Measurements from ENCODE around the gene STRIP2.

DNA sequence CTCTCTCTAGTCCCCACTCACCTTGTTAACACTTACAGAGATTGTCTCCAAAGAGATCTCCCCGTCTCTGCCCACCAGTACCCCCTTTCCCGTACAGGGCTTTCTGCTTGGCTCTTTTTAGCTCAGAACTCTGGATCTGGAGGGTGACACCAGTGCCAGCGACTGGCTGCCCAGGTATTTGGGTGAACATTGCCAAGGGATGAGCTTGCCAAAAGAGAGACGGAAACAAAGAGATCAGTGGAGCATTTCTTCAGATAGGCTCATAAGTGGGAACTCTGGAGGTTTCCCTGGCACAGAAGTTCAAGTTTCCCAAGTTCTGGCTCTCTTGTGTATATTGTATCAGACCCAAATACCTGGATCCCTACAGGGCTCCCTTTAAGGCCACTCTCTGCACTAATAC, 30.0 kb downstream of the STRIP2 start:
- TF ChIP-seq EZH2 (IDR thresholded peaks at IDR 0.05) = no peak
- TF ChIP-seq, protein P1, sequence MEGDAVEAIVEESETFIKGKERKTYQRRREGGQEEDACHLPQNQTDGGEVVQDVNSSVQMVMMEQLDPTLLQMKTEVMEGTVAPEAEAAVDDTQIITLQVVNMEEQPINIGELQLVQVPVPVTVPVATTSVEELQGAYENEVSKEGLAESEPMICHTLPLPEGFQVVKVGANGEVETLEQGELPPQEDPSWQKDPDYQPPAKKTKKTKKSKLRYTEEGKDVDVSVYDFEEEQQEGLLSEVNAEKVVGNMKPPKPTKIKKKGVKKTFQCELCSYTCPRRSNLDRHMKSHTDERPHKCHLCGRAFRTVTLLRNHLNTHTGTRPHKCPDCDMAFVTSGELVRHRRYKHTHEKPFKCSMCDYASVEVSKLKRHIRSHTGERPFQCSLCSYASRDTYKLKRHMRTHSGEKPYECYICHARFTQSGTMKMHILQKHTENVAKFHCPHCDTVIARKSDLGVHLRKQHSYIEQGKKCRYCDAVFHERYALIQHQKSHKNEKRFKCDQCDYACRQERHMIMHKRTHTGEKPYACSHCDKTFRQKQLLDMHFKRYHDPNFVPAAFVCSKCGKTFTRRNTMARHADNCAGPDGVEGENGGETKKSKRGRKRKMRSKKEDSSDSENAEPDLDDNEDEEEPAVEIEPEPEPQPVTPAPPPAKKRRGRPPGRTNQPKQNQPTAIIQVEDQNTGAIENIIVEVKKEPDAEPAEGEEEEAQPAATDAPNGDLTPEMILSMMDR (IDR thresholded peaks at IDR 0.05 in 2 of 3, conservative IDR thresholded peaks at IDR 0.05 in 1 of 3; ENCODE audit: borderline replicate concordance in 1 of 3, insufficient read depth in 1 of 3, low read depth in 2 of 3, low read length in 2 of 3) = no peak
- no peak for TF ChIP-seq ZNF274 (IDR thresholded peaks at IDR 0.05; ENCODE audit: low read depth, low read length)
- TF ChIP-seq POLR2AphosphoS5 (IDR thresholded peaks at IDR 0.05; ENCODE audit: low read depth, low read length) = no peak
- TF ChIP-seq CBX3 (IDR thresholded peaks at IDR 0.05; ENCODE audit: low read depth) = no peak
- TF ChIP-seq POLR2A (IDR thresholded peaks at IDR 0.05; ENCODE audit: borderline replicate concordance, extremely low read depth, insufficient read depth, insufficient read length) = no peak
- no peak for TF ChIP-seq SRF (IDR thresholded peaks at IDR 0.05; ENCODE audit: low read depth)
- TF ChIP-seq SP1 (IDR thresholded peaks at IDR 0.05; ENCODE audit: low read depth) = no peak
